SK-N-SH treated with all-trans-retinoic acid at 6 μM for 48 hours (cell line): Measurements from ENCODE around the gene PCDHGA11.

Source experiments
- ATAC-seq: fragments of 200-7000 bp; cut with Tn5 transposase; 3 replicates; pipeline ENCODE4 v1.9.1; 2020; ENCODE audit warnings: mild to moderate bottlenecking, moderate library complexity
- BACH2 ChIP-seq: fragments of 250-450 bp; sonication (Bioruptor Pico); IDR thresholded peaks from 2 replicates; pipeline ENCODE4 v1.9.0; 2021; ENCODE audit warnings: mild to moderate bottlenecking, borderline replicate concordance
- CREB5 ChIP-seq: fragments of 250-450 bp; sonication (Bioruptor Pico); IDR thresholded peaks from 2 replicates; pipeline ENCODE4 v1.5.1; 2020; ENCODE audit warnings: low read depth, mild to moderate bottlenecking, moderate library complexity
- CSDC2 ChIP-seq: fragments of 250-450 bp; sonication (Bioruptor Pico); IDR thresholded peaks from 2 replicates; pipeline ENCODE4 v1.5.0; 2020; ENCODE audit warnings: mild to moderate bottlenecking, moderate library complexity
- CSRNP3 ChIP-seq: fragments of 250-450 bp; sonication (Bioruptor Pico); IDR thresholded peaks from 2 replicates; pipeline ENCODE4 v1.5.1; 2021; ENCODE audit warnings: mild to moderate bottlenecking, moderate library complexity
- ESRRG ChIP-seq: fragments of 250-450 bp; sonication (Bioruptor Pico); IDR thresholded peaks from 2 replicates; pipeline ENCODE4 v1.6.1; 2021; ENCODE audit warnings: mild to moderate bottlenecking
- GLIS3 ChIP-seq: fragments of 250-450 bp; sonication (Bioruptor Pico); IDR thresholded peaks from 2 replicates; pipeline ENCODE4 v1.5.0; 2020; ENCODE audit warnings: mild to moderate bottlenecking, moderate library complexity
- ISL1 ChIP-seq: fragments of 250-450 bp; sonication (Bioruptor Pico); IDR thresholded peaks from 2 replicates; pipeline ENCODE4 v2.1.2; 2022; ENCODE audit warnings: mild to moderate bottlenecking, moderate library complexity
- PATZ1 ChIP-seq: fragments of 250-450 bp; sonication (Bioruptor Pico); IDR thresholded peaks from 2 replicates; pipeline ENCODE4 v1.8.0; 2020; ENCODE audit warnings: mild to moderate bottlenecking, moderate library complexity, borderline replicate concordance
- POU6F1 ChIP-seq: fragments of 250-450 bp; sonication (Bioruptor Pico); IDR thresholded peaks from 2 replicates; pipeline ENCODE4 v1.8.0; 2021; ENCODE audit warnings: low read depth, mild to moderate bottlenecking, moderate library complexity, borderline replicate concordance
- PPARA ChIP-seq: fragments of 250-450 bp; sonication (Bioruptor Pico); IDR thresholded peaks from 2 replicates; pipeline ENCODE4 v1.5.0; 2020; ENCODE audit warnings: mild to moderate bottlenecking, borderline replicate concordance
- RARB ChIP-seq: fragments of 250-450 bp; sonication (Bioruptor Pico); IDR thresholded peaks from 2 replicates; pipeline ENCODE4 v1.8.0; 2021; ENCODE audit warnings: mild to moderate bottlenecking, moderate library complexity
- SNAI2 ChIP-seq: fragments of 250-450 bp; sonication (Bioruptor Pico); IDR thresholded peaks from 2 replicates; pipeline ENCODE4 v1.5.0; 2020; ENCODE audit warnings: mild to moderate bottlenecking, moderate library complexity
- TCF4 ChIP-seq: fragments of 250-450 bp; sonication (Bioruptor Pico); IDR thresholded peaks from 2 replicates; pipeline ENCODE4 v1.8.0; 2021; ENCODE audit warnings: mild to moderate bottlenecking, moderate library complexity, borderline replicate concordance
- TOX ChIP-seq: fragments of 250-450 bp; sonication (Bioruptor Pico); IDR thresholded peaks from 2 replicates; pipeline ENCODE4 v1.8.0; 2021; ENCODE audit warnings: mild to moderate bottlenecking, moderate library complexity, borderline replicate concordance
- TSHZ2 ChIP-seq: fragments of 250-450 bp; sonication (Bioruptor Pico); IDR thresholded peaks from 2 replicates; pipeline ENCODE4 v1.5.0; 2020; ENCODE audit warnings: mild to moderate bottlenecking, moderate library complexity
- ZC3H10 ChIP-seq: fragments of 250-450 bp; sonication (Bioruptor Pico); IDR thresholded peaks from 2 replicates; pipeline ENCODE4 v1.5.1; 2021; ENCODE audit warnings: mild to moderate bottlenecking, moderate library complexity
- ZFP3 ChIP-seq: fragments of 250-450 bp; sonication (Bioruptor Pico); IDR thresholded peaks from 2 replicates; pipeline ENCODE4 v1.5.0; 2020; ENCODE audit warnings: mild to moderate bottlenecking, moderate library complexity
- ZFP30 ChIP-seq: fragments of 450-650 bp; formaldehyde crosslinking; IDR thresholded peaks from 2 replicates; pipeline ENCODE4 v1.5.0; 2022; ENCODE audit warnings: mild to moderate bottlenecking, moderate library complexity
- ZNF565 ChIP-seq: fragments of 450-650 bp; formaldehyde crosslinking; conservative IDR thresholded peaks from 2 replicates; pipeline ENCODE4 v1.5.0; 2020; ENCODE audit warnings: low read depth, mild to moderate bottlenecking, moderate library complexity
- ZNF70 ChIP-seq: fragments of 450-650 bp; formaldehyde crosslinking; IDR thresholded peaks from 2 replicates; pipeline ENCODE4 v1.5.0; 2020; ENCODE audit warnings: mild to moderate bottlenecking, moderate library complexity
- ZNF8 ChIP-seq: fragments of 450-650 bp; formaldehyde crosslinking; IDR thresholded peaks from 2 replicates; pipeline ENCODE4 v1.5.0; 2020; ENCODE audit warnings: mild to moderate bottlenecking, moderate library complexity

The PCDHGA11 gene

GRCh38 chr5:141422742-141423291, 2.0 kb downstream of the PCDHGA11 start (continued):
- no peak for TF ChIP-seq POU6F1 (CRISPR knock-in tag)
- TF ChIP-seq PPARA (CRISPR knock-in tag): no peak

GRCh38 chr5:141427783-141428426, 7.1 kb downstream of the PCDHGA11 start:
- TF ChIP-seq TSHZ2 (CRISPR knock-in tag) (no peak), ZFP3 (CRISPR knock-in tag) (no peak), PPARA (CRISPR knock-in tag) (no peak), ZNF8 (CRISPR knock-in tag) (no peak), CSRNP3 (CRISPR knock-in tag) (no peak), TCF4 (CRISPR knock-in tag) (no peak), RARB (CRISPR knock-in tag) (no peak), BACH2 (CRISPR knock-in tag) (no peak), CSDC2 (no peak), ZFP30 (CRISPR knock-in tag) (no peak), ZC3H10 (CRISPR knock-in tag) (no peak), ZNF70 (no peak), ESRRG (CRISPR knock-in tag) (no peak), CREB5 (no peak)
- TF ChIP-seq, all 23 proteins: peak for 0
- ATAC-seq: no peak

GRCh38 chr5:141430332-141431113, 9.7 kb downstream of the PCDHGA11 start, which contains the start of gene PCDHGA12:
Gene PCDHGA12, plus strand, starts transcription at chr5:141430507. Its CDS starts 253 bp downstream, at chr5:141430760.
- ATAC-seq: no peak
- TF ChIP-seq TOX (CRISPR knock-in tag) (no peak), BACH2 (CRISPR knock-in tag) (no peak), CSDC2 (no peak), POU6F1 (CRISPR knock-in tag) (no peak), GLIS3 (CRISPR knock-in tag) (no peak), TSHZ2 (CRISPR knock-in tag) (no peak), ESRRG (CRISPR knock-in tag) (no peak), ISL1 (CRISPR knock-in tag) (no peak), ZFP3 (CRISPR knock-in tag) (no peak), ZNF565 (no peak), PATZ1 (CRISPR knock-in tag) (no peak), ZNF70 (no peak), SNAI2 (no peak)
